K562 (cell line): ENCODE measurements around the gene NRSN2. TPM values are rescaled to one million over a fixed set of nuclear protein-coding genes. Genes with fewer than 3 reads are reported as not detected.

ENCODE experiments used
- HDAC2 ChIP-seq: fragments of 450-650 bp; IDR thresholded peaks from 2 replicates; pipeline ENCODE4 v1.6.1; 2016; ENCODE audit warnings: mild to moderate bottlenecking
- ZNF175 ChIP-seq: fragments of 200-800 bp; sonication (Bioruptor generic); IDR thresholded peaks from 2 replicates; pipeline ENCODE4 v1.6.1; 2016; ENCODE audit warnings: low read depth, mild to moderate bottlenecking, missing genetic modification characterization, missing compliant biosample characterization
- ZNF224 ChIP-seq: sonication (generic); formaldehyde crosslinking; IDR thresholded peaks from 2 replicates; pipeline ENCODE4 v1.8.0; 2022; ENCODE audit warnings: mild to moderate bottlenecking, missing genetic modification reagents
- polyA plus RNA-seq, 8 experiments: library from polyadenylated mRNA; depleted of rRNA in 4 of 8; stranded (reverse) in 5 of 8; unstranded in 3 of 8; fragments of >200 nt; fragmentation: Nextera tagmentation in 2 of 8; fragmentation: Illumina TruSeq in 1 of 8; extraction: Ambion mirVana in 2 of 8; extraction: Trizol in 1 of 8; gene quantifications; 2 replicates each; pipeline versions ENCODE4 v1.2.1 to v1.2.3, GENCODE V29; 2011 to 2014; ENCODE audit warnings: inconsistent platforms in 1 of 8, missing spikeins in 1 of 8
- total RNA-seq, 7 experiments: library from RNA; depleted of rRNA in 6 of 7; stranded (reverse); fragments of >200 nt in 6 of 7; fragmentation: Illumina TruSeq in 2 of 7; extraction: Trizol in 2 of 7; gene quantifications; 2 replicates each; pipeline versions ENCODE4 v1.2.1 to v1.2.3, GENCODE V29; 2011 to 2021; ENCODE audit warnings: low replicate concordance in 1 of 7
- TF ChIP-seq, protein P1 (sequence below): fragments of 250-450 bp; sonication (Bioruptor Pico); IDR thresholded peaks from 2 replicates; pipeline ENCODE4 v1.4.0; 2020; ENCODE audit warnings: mild to moderate bottlenecking, moderate library complexity
- TF ChIP-seq, protein P2 (sequence below), 2 experiments: fragments of 200-800 bp in 1 of 2; sonication (Bioruptor generic) in 1 of 2; sonication (generic) in 1 of 2; formaldehyde crosslinking in 1 of 2; IDR thresholded peaks in 1 of 2; conservative IDR thresholded peaks in 1 of 2; 2 replicates each; pipeline versions ENCODE4 v1.5.0 to v1.6.1; 2016 to 2020; ENCODE audit warnings: missing compliant biosample characterization in 1 of 2, missing genetic modification characterization in 1 of 2, missing genetic modification reagents in 1 of 2
- TF ChIP-seq, protein P3 (sequence below): fragments of 200-800 bp; sonication (Bioruptor generic); IDR thresholded peaks from 2 replicates; pipeline ENCODE4 v1.6.1; 2016; ENCODE audit warnings: missing genetic modification characterization, missing compliant biosample characterization

The NRSN2 gene
- total and polyA plus RNA-seq, 9 of the 15 experiments (the other 6 are each of a cell fraction or from before 2014, with no cell fraction given), result 7.5 to 29.7 (median 11.1) TPM

DNA sequence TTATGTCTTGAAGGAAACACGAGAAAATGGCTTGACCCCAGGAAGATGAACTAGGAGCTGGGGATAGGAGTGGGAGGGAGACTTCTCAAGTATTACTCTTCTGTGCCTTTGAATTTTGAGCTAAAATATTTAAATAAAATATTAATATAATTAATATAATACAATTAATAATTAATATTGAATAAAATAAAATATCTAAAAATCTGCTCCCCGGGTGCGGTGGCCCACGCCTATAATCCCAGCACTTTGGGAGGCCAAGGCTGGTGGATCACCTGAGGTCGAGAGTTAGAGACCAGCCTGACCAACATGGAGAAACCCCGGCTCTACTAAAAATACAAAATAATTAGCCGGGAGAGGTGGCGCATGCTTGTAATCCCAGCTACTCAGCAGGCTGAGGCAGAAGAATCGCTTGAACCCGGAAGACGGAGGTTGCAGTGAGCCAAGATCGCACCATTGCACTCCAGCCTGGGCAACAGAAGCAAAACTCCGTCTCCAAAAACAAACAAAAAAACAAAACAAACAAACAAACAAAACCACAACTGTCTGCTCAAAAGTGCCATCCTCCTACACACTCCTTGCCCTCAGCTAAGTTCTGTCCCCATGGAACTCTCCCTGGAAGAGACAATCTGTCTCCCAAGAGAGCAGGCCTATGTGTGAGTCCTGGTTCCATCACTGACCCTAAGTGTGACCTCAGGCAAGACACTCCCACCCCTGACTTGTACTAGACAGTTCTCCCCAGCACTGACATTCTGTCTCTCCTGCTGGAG lies 20.0 kb downstream of the NRSN2 start (continued):
- TF ChIP-seq, protein P1, sequence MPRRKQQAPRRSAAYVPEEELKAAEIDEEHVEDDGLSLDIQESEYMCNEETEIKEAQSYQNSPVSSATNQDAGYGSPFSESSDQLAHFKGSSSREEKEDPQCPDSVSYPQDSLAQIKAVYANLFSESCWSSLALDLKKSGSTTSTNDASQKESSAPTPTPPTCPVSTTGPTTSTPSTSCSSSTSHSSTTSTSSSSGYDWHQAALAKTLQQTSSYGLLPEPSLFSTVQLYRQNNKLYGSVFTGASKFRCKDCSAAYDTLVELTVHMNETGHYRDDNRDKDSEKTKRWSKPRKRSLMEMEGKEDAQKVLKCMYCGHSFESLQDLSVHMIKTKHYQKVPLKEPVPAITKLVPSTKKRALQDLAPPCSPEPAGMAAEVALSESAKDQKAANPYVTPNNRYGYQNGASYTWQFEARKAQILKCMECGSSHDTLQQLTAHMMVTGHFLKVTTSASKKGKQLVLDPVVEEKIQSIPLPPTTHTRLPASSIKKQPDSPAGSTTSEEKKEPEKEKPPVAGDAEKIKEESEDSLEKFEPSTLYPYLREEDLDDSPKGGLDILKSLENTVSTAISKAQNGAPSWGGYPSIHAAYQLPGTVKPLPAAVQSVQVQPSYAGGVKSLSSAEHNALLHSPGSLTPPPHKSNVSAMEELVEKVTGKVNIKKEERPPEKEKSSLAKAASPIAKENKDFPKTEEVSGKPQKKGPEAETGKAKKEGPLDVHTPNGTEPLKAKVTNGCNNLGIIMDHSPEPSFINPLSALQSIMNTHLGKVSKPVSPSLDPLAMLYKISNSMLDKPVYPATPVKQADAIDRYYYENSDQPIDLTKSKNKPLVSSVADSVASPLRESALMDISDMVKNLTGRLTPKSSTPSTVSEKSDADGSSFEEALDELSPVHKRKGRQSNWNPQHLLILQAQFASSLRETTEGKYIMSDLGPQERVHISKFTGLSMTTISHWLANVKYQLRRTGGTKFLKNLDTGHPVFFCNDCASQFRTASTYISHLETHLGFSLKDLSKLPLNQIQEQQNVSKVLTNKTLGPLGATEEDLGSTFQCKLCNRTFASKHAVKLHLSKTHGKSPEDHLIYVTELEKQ (CRISPR knock-in tag), result peak; percentile 70; the same call in 1 of the 2 replicates
- TF ChIP-seq, protein P2, sequence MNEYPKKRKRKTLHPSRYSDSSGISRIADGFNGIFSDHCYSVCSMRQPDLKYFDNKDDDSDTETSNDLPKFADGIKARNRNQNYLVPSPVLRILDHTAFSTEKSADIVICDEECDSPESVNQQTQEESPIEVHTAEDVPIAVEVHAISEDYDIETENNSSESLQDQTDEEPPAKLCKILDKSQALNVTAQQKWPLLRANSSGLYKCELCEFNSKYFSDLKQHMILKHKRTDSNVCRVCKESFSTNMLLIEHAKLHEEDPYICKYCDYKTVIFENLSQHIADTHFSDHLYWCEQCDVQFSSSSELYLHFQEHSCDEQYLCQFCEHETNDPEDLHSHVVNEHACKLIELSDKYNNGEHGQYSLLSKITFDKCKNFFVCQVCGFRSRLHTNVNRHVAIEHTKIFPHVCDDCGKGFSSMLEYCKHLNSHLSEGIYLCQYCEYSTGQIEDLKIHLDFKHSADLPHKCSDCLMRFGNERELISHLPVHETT (CRISPR knock-in tag; conservative IDR thresholded peaks at IDR 0.05 in 1 of 2, IDR thresholded peaks at IDR 0.05 in 1 of 2), result no peak
- TF ChIP-seq HDAC2 (no peak), ZNF175 (CRISPR knock-in tag) (peak; percentile 25; the same call in 1 of the 2 replicates), ZNF224 (CRISPR knock-in tag) (no peak)
- TF ChIP-seq, protein P3, sequence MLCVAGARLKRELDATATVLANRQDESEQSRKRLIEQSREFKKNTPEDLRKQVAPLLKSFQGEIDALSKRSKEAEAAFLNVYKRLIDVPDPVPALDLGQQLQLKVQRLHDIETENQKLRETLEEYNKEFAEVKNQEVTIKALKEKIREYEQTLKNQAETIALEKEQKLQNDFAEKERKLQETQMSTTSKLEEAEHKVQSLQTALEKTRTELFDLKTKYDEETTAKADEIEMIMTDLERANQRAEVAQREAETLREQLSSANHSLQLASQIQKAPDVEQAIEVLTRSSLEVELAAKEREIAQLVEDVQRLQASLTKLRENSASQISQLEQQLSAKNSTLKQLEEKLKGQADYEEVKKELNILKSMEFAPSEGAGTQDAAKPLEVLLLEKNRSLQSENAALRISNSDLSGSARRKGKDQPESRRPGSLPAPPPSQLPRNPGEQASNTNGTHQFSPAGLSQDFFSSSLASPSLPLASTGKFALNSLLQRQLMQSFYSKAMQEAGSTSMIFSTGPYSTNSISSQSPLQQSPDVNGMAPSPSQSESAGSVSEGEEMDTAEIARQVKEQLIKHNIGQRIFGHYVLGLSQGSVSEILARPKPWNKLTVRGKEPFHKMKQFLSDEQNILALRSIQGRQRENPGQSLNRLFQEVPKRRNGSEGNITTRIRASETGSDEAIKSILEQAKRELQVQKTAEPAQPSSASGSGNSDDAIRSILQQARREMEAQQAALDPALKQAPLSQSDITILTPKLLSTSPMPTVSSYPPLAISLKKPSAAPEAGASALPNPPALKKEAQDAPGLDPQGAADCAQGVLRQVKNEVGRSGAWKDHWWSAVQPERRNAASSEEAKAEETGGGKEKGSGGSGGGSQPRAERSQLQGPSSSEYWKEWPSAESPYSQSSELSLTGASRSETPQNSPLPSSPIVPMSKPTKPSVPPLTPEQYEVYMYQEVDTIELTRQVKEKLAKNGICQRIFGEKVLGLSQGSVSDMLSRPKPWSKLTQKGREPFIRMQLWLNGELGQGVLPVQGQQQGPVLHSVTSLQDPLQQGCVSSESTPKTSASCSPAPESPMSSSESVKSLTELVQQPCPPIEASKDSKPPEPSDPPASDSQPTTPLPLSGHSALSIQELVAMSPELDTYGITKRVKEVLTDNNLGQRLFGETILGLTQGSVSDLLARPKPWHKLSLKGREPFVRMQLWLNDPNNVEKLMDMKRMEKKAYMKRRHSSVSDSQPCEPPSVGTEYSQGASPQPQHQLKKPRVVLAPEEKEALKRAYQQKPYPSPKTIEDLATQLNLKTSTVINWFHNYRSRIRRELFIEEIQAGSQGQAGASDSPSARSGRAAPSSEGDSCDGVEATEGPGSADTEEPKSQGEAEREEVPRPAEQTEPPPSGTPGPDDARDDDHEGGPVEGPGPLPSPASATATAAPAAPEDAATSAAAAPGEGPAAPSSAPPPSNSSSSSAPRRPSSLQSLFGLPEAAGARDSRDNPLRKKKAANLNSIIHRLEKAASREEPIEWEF (CRISPR knock-in tag), result no peak
